K562 (cell line): Measurements from ENCODE around the gene CHST12. TPM values are rescaled to one million over a fixed set of nuclear protein-coding genes. Genes with fewer than 3 reads are reported as not detected.
A peak's percentile ranks its signal among the peaks of the same experiment; 100 is the strongest.

Source experiments
- GMEB1 ChIP-seq: fragments of 250-450 bp; sonication (Bioruptor Pico); IDR thresholded peaks from 2 replicates; pipeline ENCODE4 v1.4.0; 2020; ENCODE audit warnings: mild to moderate bottlenecking
- HDGF ChIP-seq: fragments of 450-650 bp; IDR thresholded peaks from 2 replicates; pipeline ENCODE4 v1.6.1; 2016
- HES1 ChIP-seq: fragments of 450-650 bp; IDR thresholded peaks from 2 replicates; pipeline ENCODE4 v1.6.1; 2016; ENCODE audit warnings: low read depth, mild to moderate bottlenecking, moderate library complexity
- HOXB6 ChIP-seq: fragments of 250-450 bp; sonication (Bioruptor Pico); IDR thresholded peaks from 2 replicates; pipeline ENCODE4 v1.5.1; 2022; ENCODE audit warnings: mild to moderate bottlenecking, borderline replicate concordance
- KDM5B ChIP-seq: fragments of 200-600 bp; sonication (generic); IDR thresholded peaks from 2 replicates; pipeline ENCODE4 v1.6.1; 2012; ENCODE audit warnings: low read depth, mild to moderate bottlenecking, moderate library complexity, low read length, control low read depth, inconsistent platforms; ENCODE audit not compliant: insufficient replicate concordance
- MTA1 ChIP-seq: fragments of 450-650 bp; IDR thresholded peaks from 2 replicates; pipeline ENCODE4 v1.6.1; 2017; ENCODE audit warnings: borderline replicate concordance
- NBN ChIP-seq: fragments of 450-650 bp; IDR thresholded peaks from 2 replicates; pipeline ENCODE4 v1.6.1; 2016; ENCODE audit warnings: low read depth, mild to moderate bottlenecking
- NR4A1 ChIP-seq, 2 experiments: fragments of 250-450 bp in 1 of 2; fragments of 450-650 bp in 1 of 2; sonication (Bioruptor Pico) in 1 of 2; IDR thresholded peaks; 2 replicates each; pipeline versions ENCODE4 v1.4.0 to v1.6.1; 2016 to 2020; ENCODE audit warnings: mild to moderate bottlenecking in 2 of 2, missing compliant biosample characterization in 1 of 2, missing genetic modification characterization in 1 of 2, moderate library complexity in 1 of 2
- PHF20 ChIP-seq: fragments of 450-650 bp; IDR thresholded peaks from 2 replicates; pipeline ENCODE4 v1.6.1; 2018; ENCODE audit not compliant: partially characterized antibody
- PRPF4 ChIP-seq: fragments of 200-400 bp; formaldehyde crosslinking; IDR thresholded peaks from one replicate; pipeline ENCODE4 v1.6.1; 2017; ENCODE audit warnings: low read length, low read depth, mild to moderate bottlenecking; ENCODE audit not compliant: insufficient read depth, poor library complexity, severe bottlenecking
- RREB1 ChIP-seq: fragments of 250-450 bp; sonication (Bioruptor Pico); IDR thresholded peaks from 2 replicates; pipeline ENCODE4 v1.4.0; 2020
- SP1 ChIP-seq: sonication (generic); formaldehyde crosslinking; IDR thresholded peaks from 2 replicates; pipeline ENCODE4 v1.8.1; 2022; ENCODE audit warnings: mild to moderate bottlenecking, missing genetic modification reagents
- U2AF1 ChIP-seq: fragments of 200-400 bp; formaldehyde crosslinking; optimal IDR thresholded peaks from 2 replicates; pipeline ENCODE3; 2017; ENCODE audit warnings: mild to moderate bottlenecking, low read depth, low read length, moderate library complexity
- ZHX1 ChIP-seq: fragments of 150-350 bp; conservative IDR thresholded peaks from 2 replicates; pipeline ENCODE4 v1.6.1; 2014; ENCODE audit warnings: low read length
- ZNF212 ChIP-seq: fragments of 450-650 bp; formaldehyde crosslinking; IDR thresholded peaks from 2 replicates; pipeline ENCODE4 v1.4.0; 2020; ENCODE audit warnings: mild to moderate bottlenecking
- ZNF239 ChIP-seq: fragments of 250-450 bp; sonication (Bioruptor Pico); IDR thresholded peaks from 2 replicates; pipeline ENCODE4 v1.4.0; 2020; ENCODE audit warnings: mild to moderate bottlenecking
- ZZZ3 ChIP-seq: fragments of 450-650 bp; IDR thresholded peaks from 2 replicates; pipeline ENCODE4 v1.6.1; 2016; ENCODE audit warnings: antibody characterized with exemption, mild to moderate bottlenecking, moderate library complexity
- polyA plus RNA-seq, 8 experiments: library from polyadenylated mRNA; depleted of rRNA in 4 of 8; stranded (reverse) in 5 of 8; unstranded in 3 of 8; fragments of >200 nt; fragmentation: Nextera tagmentation in 2 of 8; fragmentation: Illumina TruSeq in 1 of 8; extraction: Ambion mirVana in 2 of 8; extraction: Trizol in 1 of 8; gene quantifications; 2 replicates each; pipeline versions ENCODE4 v1.2.1 to v1.2.3, GENCODE V29; 2011 to 2014; ENCODE audit warnings: inconsistent platforms in 1 of 8, missing spikeins in 1 of 8
- total RNA-seq, 7 experiments: library from RNA; depleted of rRNA in 6 of 7; stranded (reverse); fragments of >200 nt in 6 of 7; fragmentation: Illumina TruSeq in 2 of 7; extraction: Trizol in 2 of 7; gene quantifications; 2 replicates each; pipeline versions ENCODE4 v1.2.1 to v1.2.3, GENCODE V29; 2011 to 2021; ENCODE audit warnings: low replicate concordance in 1 of 7

Gene CHST12
- total and polyA plus RNA-seq, 9 of the 15 experiments (the other 6 are each of a cell fraction or from before 2014, with no cell fraction given), result 0.18 to 19.8 (median 3.6) TPM

- no peak for TF ChIP-seq ZHX1
- 0 out of 2 replicates have a peak, but pooled peaks have one; percentile 16 for TF ChIP-seq HES1
- no peak for TF ChIP-seq ZNF212
- no peak for TF ChIP-seq PRPF4
- TF ChIP-seq KDM5B, result peak; percentile 66
- TF ChIP-seq HDGF, result no peak
- no peak for TF ChIP-seq GMEB1 (CRISPR knock-in tag)
- peak; percentile 38; the same call in 1 of the 2 replicates for TF ChIP-seq MTA1
- TF ChIP-seq NBN, result no peak; the same call in none of the 2 replicates
- TF ChIP-seq RREB1 (CRISPR knock-in tag), result no peak
- TF ChIP-seq SP1, result no peak; the same call in 1 of the 2 replicates
- no peak for TF ChIP-seq ZNF239 (CRISPR knock-in tag)
- no peak for TF ChIP-seq HOXB6 (CRISPR knock-in tag)
- TF ChIP-seq PHF20, result peak; percentile 15
- no peak for TF ChIP-seq U2AF1
- no peak for TF ChIP-seq ZZZ3
- no peak for TF ChIP-seq NR4A1 (CRISPR knock-in tag; IDR thresholded peaks at IDR 0.05)
- peak; percentile 66; the same call in 1 of the 2 replicates for TF ChIP-seq NR4A1 (tag; IDR thresholded peaks at IDR 0.05)
Measured at GRCh38 chr7:2399848-2400587, 3.4 kb upstream of the CHST12 start (continued).
